ENCODE results near the gene DUSP10.

Gene DUSP10

GRCh38 chr1:221729771-221730330, 12.0 kb downstream of the DUSP10 start:
- H3K27ac ChIP-seq = no peak overlapping the region
- TF ChIP-seq CTCF (conservative IDR thresholded peaks at IDR 0.05) = no peak

- H3K27ac ChIP-seq = no peak overlapping the region
- no peak for TF ChIP-seq CTCF (conservative IDR thresholded peaks at IDR 0.05)
Observed at GRCh38 chr1:221728037-221728505, 13.8 kb downstream of the DUSP10 start.

- no peak for TF ChIP-seq CTCF (conservative IDR thresholded peaks at IDR 0.05)
- H3K27ac ChIP-seq = no peak overlapping the region
Observed at GRCh38 chr1:221727146-221728036, 14.5 kb downstream of the DUSP10 start.

GRCh38 chr1:221725735-221726672, 15.9 kb downstream of the DUSP10 start:
- no peak for TF ChIP-seq CTCF (conservative IDR thresholded peaks at IDR 0.05)
- H3K27ac ChIP-seq = no peak overlapping the region

- no peak for TF ChIP-seq CTCF (conservative IDR thresholded peaks at IDR 0.05)
- H3K27ac ChIP-seq = no peak overlapping the region
Observed at GRCh38 chr1:221724931-221725605, 16.8 kb downstream of the DUSP10 start.

GRCh38 chr1:221723848-221724236, 18.0 kb downstream of the DUSP10 start:
- TF ChIP-seq CTCF (conservative IDR thresholded peaks at IDR 0.05) = no peak
- no peak overlapping the region for H3K27ac ChIP-seq
